GM19099 (cell line): ENCODE measurements around the gene MAN1A1.

Experiments used
- POLR2A ChIP-seq: IDR thresholded peaks from 3 replicates; pipeline ENCODE4 v1.6.1; 2011; ENCODE audit warnings: low read depth; ENCODE audit not compliant: insufficient read length; ENCODE audit errors: extremely low read depth

The MAN1A1 gene

DNA sequence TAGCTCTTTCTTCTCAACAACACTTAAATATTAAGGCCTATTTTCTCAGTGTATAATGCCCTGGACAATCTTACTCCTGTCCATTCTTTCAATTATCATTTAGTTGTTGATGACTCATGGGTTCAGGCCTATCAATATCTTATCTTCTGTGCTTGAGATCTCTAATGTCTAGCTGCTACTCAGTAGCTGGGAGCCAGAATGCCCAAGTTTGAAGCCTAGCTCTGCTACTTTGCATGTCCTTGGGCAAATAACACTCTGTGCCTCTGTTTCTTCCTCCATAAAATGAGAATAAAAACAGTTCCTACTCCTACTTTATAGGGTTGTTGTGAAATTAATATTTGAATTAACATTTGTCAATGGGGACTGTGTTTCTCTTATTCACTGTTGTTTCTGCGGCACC lies 69.5 kb downstream of the MAN1A1 start:
- no peak for TF ChIP-seq POLR2A

DNA sequence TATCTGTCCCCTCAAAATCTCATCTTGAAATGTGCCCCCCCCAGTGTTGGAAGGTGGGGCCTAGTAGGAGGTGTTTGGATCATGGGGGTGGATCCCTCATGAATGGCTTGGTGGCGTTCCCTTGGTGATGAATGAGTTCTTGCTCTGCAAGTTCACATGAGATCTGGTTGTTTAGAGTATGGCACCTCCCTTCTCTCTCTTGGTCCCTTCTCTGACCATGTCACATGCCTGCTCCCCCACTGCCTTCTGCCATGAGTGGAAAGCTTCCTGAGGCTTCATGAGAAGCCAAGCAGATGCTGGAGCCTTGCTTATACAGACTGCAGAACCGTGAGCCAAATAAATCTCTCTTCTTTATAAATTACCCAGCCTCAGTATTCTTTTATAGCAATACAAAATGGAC lies 70.9 kb downstream of the MAN1A1 start:
- TF ChIP-seq POLR2A, result no peak

DNA sequence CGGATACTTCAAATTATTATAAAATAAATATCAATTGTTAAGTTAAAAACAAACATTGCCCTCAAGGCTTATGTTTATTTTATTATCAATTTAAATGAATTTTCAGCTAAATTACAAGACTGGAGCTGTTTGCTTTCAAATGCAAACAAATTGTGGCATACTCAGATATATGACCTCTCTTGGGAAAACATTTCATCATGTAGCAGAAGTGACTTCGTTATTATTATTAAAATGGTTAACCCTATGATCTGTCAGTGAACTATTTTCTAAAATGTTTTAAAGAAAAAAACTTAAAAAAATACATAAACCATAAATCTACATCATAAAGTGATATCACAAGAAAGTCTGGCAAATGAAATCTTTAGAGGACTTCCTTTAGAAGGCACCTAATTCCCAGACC lies 72.5 kb downstream of the MAN1A1 start:
- TF ChIP-seq POLR2A, result no peak

GRCh38 chr6:119276211-119276610 lies 73.3 kb downstream of the MAN1A1 start:
- TF ChIP-seq POLR2A, result no peak

GRCh38 chr6:119274197-119274595 lies 75.4 kb downstream of the MAN1A1 start:
- no peak for TF ChIP-seq POLR2A

DNA sequence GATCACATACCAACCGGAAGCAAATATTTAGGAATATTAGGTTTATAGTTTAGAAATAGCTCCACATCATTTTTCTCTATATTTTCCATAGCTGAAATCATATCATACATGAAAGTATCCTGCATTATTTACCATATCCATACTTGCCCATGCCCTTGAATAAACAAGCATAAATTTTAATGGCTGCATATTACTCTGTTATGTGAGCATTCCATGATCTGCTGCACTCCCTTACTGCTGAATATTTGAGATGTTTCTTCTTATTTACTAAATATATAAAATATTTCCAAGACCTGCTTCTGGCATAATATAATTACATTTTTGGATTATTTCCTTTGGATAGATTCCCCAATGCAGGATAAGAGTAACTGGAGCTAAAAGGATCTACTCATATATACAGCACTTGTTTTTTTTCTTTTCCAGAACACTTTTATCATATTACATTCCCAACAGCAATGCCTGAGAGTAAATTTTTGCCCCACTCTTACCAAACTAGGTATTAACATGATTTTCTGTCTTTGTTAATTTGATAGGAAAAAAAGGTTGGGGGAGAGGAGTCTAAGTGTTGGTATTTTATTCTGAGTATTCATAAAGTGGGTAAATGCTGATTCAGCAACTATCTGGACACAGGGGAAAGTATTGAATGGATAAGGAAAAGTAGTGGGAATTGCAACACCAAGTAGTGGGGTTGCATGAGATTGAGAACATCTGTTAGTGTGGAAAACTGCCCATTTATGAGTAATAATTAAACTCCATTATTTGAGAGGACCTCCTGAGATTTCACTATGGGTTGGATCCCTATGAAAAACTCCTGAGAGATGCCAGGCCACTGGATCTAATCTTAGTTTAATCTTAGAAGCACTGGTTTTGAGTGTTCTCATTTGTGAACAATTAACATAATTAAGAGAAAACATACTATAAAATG lies 76.0 kb downstream of the MAN1A1 start:
- no peak for TF ChIP-seq POLR2A

DNA sequence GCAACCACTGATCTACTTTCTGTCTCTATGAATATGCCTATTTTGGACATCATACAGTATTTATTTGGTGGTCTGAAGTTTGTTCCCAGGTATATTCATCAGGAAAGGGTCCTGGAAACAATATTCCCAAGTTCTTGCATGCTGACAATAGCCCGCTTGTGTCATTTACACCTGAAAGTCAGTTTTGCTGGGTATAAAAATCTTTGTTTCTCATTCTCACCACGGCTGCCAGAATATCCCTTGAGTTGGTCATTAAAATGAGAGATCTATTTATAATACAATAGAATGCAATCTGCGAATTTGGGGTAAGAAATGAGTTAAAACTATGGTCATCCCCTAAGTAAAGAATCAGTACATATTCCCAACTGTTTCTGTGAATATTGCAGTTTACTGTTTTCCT lies 79.0 kb downstream of the MAN1A1 start:
- no peak for TF ChIP-seq POLR2A

- TF ChIP-seq POLR2A, result no peak
Measured at GRCh38 chr6:119269266-119270103, 80.1 kb downstream of the MAN1A1 start.

- no peak for TF ChIP-seq POLR2A
Measured at GRCh38 chr6:119267126-119267905, 82.2 kb downstream of the MAN1A1 start.

DNA sequence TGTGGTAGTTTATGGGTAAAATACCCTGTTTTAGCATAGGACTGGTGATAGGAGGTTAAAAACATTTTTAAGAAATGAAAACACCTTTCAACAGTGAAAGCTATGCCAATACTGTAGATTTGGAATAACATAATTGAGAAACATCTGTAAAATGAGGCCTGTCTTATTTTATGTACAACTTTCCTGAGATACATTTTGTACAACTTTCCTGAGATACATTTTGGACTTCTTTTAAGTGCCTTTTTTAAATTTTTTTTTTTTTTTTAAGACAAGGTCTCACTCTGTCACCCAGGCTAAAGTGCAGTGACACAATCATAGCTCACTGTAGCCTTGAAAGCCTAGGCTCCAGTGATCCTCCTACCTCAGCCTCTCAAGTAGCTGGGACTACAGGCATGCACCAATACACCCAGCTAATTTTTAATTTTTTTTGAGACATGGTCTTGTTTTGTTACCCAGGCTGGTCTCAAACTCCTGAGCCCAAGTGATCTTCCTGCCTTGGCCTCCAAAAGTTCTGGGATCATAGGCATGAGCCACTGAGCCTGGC lies 84.6 kb downstream of the MAN1A1 start:
- TF ChIP-seq POLR2A, result no peak

DNA sequence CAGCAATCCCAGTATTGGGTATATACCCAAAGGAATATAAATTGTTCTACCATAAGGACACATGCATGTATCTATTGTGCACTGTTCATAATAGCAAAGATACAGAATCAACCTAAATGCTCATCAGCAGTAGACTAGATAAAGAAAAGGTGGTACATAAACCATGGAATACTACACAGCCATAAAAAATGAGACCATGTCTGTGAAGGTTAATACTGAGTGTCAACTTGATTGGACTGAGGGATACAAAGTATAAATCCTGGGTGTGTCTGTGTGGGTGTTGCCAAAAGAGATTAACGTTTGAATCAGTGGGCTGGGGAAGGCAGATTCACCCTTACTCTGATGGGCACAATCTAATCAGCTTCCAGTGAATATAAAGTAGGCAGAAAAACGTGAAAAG lies 86.9 kb downstream of the MAN1A1 start:
- TF ChIP-seq POLR2A, result no peak

DNA sequence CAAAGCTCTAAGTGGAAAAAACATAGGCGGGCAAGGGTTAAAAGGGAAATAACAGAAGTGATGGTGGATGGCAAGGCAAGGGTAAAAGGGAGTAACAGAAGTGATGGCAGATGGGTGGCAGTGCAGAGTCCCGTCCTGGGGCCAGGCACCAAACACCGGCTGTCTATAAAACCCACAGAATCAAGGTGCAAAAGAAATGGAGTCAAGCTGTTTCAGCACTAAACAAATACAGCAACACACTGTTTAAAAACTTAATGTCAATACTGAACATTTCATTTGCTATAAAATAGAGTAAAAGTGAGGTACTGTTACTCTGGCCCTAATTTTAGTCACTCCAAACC lies 87.6 kb downstream of the MAN1A1 start:
- no peak for TF ChIP-seq POLR2A

- TF ChIP-seq POLR2A, result no peak
Measured at GRCh38 chr6:119259027-119259426, 90.5 kb downstream of the MAN1A1 start.

GRCh38 chr6:119257726-119258125 lies 91.8 kb downstream of the MAN1A1 start:
- no peak for TF ChIP-seq POLR2A

GRCh38 chr6:119256978-119257462 lies 92.5 kb downstream of the MAN1A1 start:
- TF ChIP-seq POLR2A, result no peak
